GM21619 (cell line): ENCODE results near the gene IGF1R.
"Not testable (repeated sequence)": the region's sequence is repeated elsewhere in the genome, so short reads cannot be mapped to it uniquely, and the experiment has no call there.

ENCODE experiments used
- ATAC-seq: cut with Tn5 transposase; IDR thresholded peaks from one replicate; pipeline ENCODE4 v1.9.1; 2021; ENCODE audit not compliant: unreplicated experiment

The IGF1R gene

DNA sequence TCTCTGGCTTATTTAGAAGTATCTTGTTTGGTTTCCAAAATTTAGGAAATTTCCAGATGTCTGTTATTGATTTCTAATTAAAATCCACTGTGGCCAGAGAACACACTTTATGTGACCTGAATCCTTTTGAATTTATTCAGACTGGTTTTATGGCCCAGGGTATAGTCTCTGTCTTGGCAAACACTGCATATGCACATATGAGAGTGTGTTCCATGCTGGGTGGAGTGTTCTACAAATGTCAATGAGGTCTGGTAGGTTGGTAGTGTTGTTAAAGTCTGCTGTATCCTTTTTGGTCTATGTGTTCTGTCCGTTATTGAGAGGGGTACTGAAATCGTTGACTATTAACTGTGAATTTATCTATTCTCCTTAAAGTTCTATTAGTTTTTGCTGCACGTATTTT, 329.1 kb downstream of the IGF1R start:
- no peak for ATAC-seq

DNA sequence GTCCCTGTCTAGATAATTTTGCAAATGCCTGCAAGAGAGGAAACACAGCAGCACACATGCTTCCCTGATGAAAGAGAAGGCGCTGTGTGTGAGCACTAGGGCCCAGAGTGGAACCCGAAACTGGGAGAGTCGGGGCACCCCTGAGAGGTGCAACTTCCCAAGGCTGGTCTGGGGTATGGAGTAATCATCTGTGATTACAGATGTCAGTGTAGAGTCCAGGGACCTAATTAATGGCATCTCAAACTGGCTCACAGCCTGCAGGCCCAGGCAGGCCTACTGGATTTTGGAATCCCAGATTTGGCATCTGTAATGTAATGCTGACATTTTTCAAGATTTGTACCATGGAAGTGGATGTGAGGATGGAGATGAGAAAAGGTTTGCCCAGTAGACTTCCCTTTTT, 329.8 kb downstream of the IGF1R start:
- no peak for ATAC-seq

- ATAC-seq: no peak
These were observed 332.5 kb downstream of the IGF1R start for GRCh38 chr15:98980899-98981228.

DNA sequence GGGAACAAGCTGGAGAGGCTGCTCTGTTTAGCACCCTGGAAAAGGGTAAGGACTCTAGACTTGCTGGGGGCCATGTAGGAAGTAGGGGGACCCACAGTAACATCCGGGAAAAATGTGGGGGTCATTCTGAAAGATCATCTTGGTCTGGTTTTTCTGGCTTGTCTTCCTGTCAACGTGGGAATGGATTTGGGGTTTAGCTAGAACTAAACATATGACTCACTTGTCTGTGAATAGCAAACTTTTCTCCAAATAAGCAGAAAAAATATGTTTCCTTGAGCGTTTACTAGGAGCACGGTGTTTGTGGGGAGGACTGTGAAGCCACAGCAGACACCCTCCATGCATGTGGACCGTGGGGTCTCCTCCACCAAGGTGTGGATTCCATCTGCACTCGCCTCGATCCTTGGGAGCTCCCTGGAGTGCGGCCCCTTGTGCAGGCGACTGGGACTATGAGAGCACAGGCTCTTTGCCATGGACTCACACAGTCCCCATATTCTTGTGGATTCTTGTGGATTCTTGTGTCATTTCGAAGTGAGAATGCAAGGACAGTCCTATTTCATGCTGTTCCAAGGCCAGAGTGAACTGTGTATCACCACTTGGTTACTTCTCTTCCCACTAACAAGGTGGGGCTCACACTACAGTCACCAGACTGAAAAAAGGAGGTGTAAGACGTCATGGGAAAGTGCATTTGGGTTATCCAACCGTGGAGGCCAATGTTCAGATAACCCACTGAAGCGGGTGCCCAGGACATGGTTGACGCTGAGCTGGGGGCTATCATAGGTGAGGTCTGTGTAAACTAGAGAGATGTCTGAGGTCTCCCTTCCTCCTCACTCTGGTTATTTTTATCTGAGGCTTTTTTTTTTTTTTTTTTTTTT, 333.7 kb downstream of the IGF1R start:
- no peak for ATAC-seq

- ATAC-seq: no peak
These were observed 335.0 kb downstream of the IGF1R start for GRCh38 chr15:98983334-98983733.

GRCh38 chr15:98986281-98986680, 337.9 kb downstream of the IGF1R start:
- ATAC-seq: no peak

GRCh38 chr15:98994892-98995291, 346.6 kb downstream of the IGF1R start:
- ATAC-seq: no peak

DNA sequence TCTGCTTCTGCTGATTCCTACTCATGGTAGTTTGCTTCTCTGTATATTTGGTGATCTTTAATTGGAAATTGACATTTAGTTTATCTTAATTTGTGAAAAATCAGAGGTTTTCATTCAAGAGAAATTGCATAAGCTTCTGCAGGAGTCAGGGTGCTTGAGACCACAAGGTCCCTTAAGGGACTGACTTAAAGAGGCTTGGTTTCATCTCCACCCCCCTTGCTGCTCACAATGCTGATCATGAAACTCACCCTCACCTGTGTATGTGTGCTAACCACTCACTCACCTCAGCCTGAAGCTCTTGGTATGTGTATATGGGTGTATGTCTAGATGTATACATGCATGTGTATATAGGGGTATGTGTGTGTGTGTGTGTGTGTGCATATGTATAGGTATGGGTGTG, 347.8 kb downstream of the IGF1R start:
- no peak for ATAC-seq

GRCh38 chr15:98996624-98997023, 348.3 kb downstream of the IGF1R start:
- ATAC-seq: no peak

- no peak for ATAC-seq
These were observed 349.0 kb downstream of the IGF1R start for GRCh38 chr15:98997312-98997711.

DNA sequence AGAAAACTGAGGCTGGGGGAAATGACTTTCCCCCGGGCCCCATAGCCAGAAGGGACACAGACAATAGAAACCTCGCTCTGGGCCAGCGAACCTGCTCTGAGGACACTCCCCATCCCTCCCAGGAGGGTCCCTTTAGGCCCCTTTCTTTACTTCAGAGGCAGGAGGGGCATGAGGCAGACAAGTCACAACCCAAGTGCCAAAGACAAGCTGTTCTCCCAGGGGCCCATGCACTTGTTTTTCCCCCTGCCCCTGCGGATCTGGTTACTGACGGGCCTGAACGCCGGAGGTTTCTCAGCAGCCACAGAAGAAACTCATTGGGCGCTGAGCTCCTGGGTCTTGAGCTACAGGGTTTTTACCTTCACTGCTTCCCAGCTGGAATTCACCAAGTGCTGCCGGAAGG, 349.4 kb downstream of the IGF1R start:
- ATAC-seq: no peak

DNA sequence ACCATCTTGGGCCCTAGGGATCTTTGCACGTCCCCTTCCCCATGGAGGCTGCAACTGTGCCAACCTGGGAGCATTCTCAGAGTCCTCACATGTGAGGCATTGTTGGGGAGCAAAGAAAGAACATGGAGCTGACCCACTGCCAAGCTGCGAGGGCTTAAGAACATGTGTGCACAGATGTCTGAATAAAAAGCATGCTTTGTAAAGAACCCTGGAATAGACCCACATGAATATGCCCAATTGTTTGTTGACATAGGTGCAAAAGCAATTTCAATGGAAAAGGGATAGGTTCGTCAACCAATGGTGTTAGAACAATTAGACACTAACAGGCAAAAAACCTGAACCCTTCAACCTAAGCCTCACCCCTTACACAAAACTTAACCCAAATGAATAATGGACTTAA, 349.9 kb downstream of the IGF1R start:
- no peak for ATAC-seq

DNA sequence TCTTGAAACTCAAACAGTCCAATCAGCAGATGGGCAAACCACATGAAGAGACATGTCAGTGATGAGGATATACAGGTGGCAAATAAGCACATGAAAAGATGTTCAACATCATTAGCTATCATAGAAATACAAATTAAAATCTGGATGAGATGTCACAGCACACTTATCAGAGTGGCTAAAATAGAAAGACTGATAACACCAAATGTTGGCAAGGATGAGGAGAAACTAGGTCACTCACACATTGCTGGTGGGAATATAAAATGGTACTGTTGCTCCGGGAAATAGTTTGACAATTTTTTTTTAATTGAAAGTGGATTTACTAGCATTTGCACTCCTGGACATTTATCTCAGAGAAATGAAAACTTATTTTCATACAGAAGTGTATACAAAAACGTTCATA, 350.9 kb downstream of the IGF1R start:
- ATAC-seq: no peak

DNA sequence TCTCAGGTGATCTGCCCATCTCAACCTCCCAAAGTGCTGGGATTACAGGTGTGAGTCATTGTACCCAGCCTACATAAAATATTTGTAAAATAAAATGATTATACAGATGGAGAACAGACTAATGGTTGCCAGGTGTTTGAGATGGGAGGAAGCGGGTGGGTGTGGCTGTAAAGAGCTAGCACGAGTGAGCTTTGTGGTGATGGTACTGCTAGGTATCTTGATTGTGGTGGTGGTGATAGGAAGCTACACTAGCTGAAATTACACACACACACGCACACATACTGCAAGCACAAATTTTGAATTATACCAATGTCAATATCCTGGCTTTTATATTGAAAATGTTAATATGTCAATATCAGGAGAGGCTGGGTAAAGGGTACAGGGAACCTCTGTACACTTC, 353.9 kb downstream of the IGF1R start:
- ATAC-seq: no peak

- not testable (repeated sequence) for ATAC-seq
These were observed 355.0 kb downstream of the IGF1R start for GRCh38 chr15:99003317-99003716.

- not testable (repeated sequence) for ATAC-seq
These were observed 356.9 kb downstream of the IGF1R start for GRCh38 chr15:99004998-99005974.

DNA sequence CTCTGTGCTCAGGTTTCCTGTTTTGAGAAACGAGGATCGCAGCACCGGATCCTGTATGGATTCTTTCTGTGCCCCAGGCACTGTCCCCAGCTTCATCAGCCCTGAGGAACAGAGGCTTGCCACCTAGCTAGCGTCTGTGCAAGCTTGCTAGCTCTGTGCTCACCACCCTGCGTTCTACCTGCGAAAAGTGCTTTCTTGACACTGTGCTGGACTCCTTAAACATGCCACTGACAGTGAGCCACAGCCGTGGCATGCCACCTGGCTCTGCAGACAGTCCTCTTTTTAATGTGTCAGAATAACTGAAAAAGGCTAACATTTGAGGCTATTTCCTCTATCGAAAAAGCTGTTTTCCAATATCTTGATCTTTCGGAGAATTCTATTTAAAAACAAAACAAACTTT, 357.8 kb downstream of the IGF1R start:
- no peak for ATAC-seq

- ATAC-seq: no peak
These were observed 358.7 kb downstream of the IGF1R start for GRCh38 chr15:99006904-99007495.

DNA sequence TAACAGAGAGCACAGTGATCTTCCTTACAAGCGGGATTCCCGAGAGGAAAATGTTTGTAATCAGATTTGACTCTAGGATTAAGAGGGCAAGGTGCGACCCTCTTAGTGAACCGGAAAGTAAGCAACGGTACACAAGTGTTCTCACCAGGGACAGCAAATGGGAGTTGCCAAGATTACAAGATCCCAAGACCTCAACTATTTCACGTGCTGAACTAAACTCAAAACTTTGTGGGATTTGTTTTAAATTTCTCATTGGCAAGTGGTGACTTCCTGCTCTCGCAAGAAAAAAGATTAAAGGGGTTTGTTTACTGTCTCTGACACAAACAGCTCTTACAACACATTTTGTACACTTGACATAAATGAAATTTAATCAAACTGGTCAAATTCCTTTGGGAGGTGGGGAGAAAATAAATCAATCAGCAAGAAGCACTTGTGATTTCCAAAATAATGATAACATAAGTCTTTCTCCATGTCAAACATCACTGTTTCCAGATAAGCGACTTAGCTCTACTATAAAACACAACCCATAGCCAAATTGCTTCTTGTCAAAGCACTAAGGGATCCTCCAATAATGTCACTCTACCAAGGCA, 361.5 kb downstream of the IGF1R start:
- ATAC-seq: no peak

DNA sequence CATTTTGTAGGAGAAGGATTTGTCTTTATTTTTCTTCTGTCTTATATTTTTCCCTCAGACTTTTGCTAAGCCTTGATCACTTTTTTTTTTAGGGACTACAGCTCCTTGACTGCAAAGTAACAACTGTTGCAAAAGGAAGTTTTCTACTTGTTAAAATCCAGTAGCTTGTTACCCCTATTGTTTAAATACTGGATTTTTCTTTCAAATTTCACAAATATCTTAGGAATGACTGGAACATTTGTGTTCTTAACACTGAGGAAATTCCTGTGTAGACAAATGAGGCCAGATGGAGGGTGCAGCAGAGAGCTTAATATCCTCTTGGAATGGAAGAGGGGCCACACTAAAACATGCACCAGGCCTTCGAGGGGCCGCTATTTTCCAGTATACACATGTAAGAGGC, 362.4 kb downstream of the IGF1R start:
- ATAC-seq: no peak
